Thyroid gland (tissue), 4 donors: Measurements from ENCODE around the gene SNAPIN.

Source experiments
- POLR2A ChIP-seq, 2 donors: fragments of 450-650 bp; IDR thresholded peaks; one replicate each; pipeline ENCODE4 v1.6.1; 2017; ENCODE audit warnings: antibody characterized with exemption in 2 of 2, mild to moderate bottlenecking in 2 of 2, moderate library complexity in 1 of 2
- TF ChIP-seq, protein P1 (sequence below), 6 experiments: fragments of 200-600 bp in 3 of 6; fragments of 450-650 bp in 3 of 6; sonication (generic) in 3 of 6; IDR thresholded peaks; one replicate each; pipeline ENCODE4 v1.5.1; 2016 to 2019; ENCODE audit warnings: antibody characterized with exemption in 6 of 6, mild to moderate bottlenecking in 2 of 6, inconsistent platforms in 1 of 6, moderate library complexity in 1 of 6

DNA sequence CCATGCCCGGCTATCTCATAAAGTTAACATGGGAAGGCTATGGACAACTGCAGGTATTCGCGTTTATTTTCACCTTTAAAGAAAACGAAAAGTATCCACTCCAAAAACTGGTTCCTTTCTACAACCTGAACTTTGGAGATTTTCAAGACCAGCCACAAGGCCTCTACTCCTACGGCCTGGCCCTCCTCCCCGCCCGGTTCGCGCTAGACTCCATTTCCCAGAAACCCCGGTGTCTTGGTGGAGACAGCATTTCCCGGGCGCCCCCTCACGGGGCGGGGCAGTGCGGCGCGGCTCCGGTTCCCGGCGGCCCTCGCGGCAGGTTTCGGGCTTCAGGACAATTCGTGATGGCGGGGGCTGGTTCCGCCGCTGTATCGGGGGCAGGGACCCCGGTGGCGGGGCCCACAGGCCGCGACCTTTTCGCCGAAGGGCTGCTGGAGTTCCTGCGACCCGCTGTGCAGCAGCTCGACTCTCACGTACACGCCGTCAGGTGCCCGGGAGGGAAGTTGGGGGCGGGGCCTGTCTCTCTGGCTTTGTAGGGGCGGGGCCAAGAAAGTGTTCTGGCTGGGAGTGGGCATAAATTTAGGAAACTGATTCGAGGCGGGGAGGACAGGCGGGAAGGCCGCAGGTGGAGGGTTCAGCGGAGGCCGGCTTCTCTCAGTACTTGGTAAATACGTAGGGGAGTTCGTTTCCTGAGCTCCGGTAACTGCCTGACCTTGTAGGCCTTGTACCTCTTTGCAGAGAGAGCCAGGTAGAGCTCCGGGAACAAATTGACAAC, at the start of gene SNAPIN:
- TF ChIP-seq, protein P1, sequence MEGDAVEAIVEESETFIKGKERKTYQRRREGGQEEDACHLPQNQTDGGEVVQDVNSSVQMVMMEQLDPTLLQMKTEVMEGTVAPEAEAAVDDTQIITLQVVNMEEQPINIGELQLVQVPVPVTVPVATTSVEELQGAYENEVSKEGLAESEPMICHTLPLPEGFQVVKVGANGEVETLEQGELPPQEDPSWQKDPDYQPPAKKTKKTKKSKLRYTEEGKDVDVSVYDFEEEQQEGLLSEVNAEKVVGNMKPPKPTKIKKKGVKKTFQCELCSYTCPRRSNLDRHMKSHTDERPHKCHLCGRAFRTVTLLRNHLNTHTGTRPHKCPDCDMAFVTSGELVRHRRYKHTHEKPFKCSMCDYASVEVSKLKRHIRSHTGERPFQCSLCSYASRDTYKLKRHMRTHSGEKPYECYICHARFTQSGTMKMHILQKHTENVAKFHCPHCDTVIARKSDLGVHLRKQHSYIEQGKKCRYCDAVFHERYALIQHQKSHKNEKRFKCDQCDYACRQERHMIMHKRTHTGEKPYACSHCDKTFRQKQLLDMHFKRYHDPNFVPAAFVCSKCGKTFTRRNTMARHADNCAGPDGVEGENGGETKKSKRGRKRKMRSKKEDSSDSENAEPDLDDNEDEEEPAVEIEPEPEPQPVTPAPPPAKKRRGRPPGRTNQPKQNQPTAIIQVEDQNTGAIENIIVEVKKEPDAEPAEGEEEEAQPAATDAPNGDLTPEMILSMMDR (IDR thresholded peaks at IDR 0.05), result peak in 1 of 6 experiments; percentile 21
- peak; percentile 2 to 72 for TF ChIP-seq POLR2A (IDR thresholded peaks at IDR 0.05)
